Ascending aorta (tissue), 2 donors: Measurements from ENCODE around the gene AHNAK. TPM values are rescaled to one million over a fixed set of nuclear protein-coding genes. Genes with fewer than 3 reads are reported as not detected.

ENCODE experiments used
- DNase-seq, 2 donors: peaks; one replicate each; pipeline ENCODE4 v3.0.0-alpha.2; 2019; ENCODE audit warnings: low spot score in 2 of 2
- H3K27ac ChIP-seq, 2 donors: fragments of 200-600 bp; sonication (generic); one replicate each; pipeline ENCODE4 v1.5.1; 2016 to 2017; ENCODE audit warnings: mild to moderate bottlenecking in 1 of 2
- H3K27me3 ChIP-seq: fragments of 200-600 bp; sonication (generic); one replicate; pipeline ENCODE4 v1.5.1; 2017
- H3K36me3 ChIP-seq, 2 donors: fragments of 200-600 bp; sonication (generic); one replicate each; pipeline ENCODE4 v1.5.1; 2016
- H3K4me1 ChIP-seq, 2 donors: fragments of 200-600 bp; sonication (generic); one replicate each; pipeline ENCODE4 v1.5.1; 2016 to 2017; ENCODE audit warnings: mild to moderate bottlenecking in 1 of 2
- H3K4me3 ChIP-seq, 2 donors: fragments of 200-600 bp; sonication (generic); one replicate each; pipeline ENCODE4 v1.5.1; 2016 to 2017; ENCODE audit warnings: mild to moderate bottlenecking in 1 of 2
- H3K9me3 ChIP-seq, 2 donors: fragments of 200-600 bp; sonication (generic); one replicate each; pipeline ENCODE4 v1.5.1; 2016
- intact Hi-C: fragments of 100-400 bp; cut with DNase I; formaldehyde crosslinking; loops from one replicate; pipeline ENCODE4 v1.15.1; 2023
- total RNA-seq: library from RNA; depleted of rRNA; stranded (reverse); fragments of >200 nt; gene quantifications from one replicate; pipeline ENCODE4 v1.1.0, GENCODE V29; 2016
- TF ChIP-seq, protein P1 (sequence below), 3 experiments: fragments of 200-600 bp in 2 of 3; fragments of 450-650 bp in 1 of 3; sonication (generic) in 2 of 3; IDR thresholded peaks; one replicate each; pipeline ENCODE4 v1.5.1; 2016 to 2019; ENCODE audit warnings: antibody characterized with exemption in 3 of 3, mild to moderate bottlenecking in 1 of 3, moderate library complexity in 1 of 3

The AHNAK gene
- total RNA-seq, 1 donor from 2014 or later, result 718 TPM

DNA sequence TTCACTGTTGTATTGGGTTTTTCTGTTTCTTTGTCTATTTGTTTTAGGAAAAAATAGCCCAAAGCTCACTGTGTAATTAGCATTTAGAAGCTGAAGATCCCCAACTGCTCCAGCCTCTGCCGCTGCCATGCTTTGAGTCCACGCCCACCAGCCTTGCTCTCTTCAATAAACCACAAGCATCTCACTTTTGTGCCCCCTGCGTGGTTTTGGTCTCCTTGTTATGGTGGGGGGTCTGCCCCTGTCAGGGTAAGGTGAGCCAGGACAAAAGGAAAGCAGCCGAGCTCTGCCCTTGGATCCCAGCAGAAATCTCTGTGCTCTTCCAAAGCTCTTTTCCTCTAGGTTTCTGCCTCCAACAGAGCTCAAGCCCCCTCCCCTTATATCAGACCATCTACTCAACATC is 123.6 kb downstream of the AHNAK start:
- H3K27ac ChIP-seq, result no peak overlapping the region
- intact Hi-C loops, result no loop called here

GRCh38 chr11:62421996-62422395 is 124.6 kb downstream of the AHNAK start:
- Histone ChIP-seq H3K27ac (no peak overlapping the region), H3K36me3 (no peaks in the 10 kb centered on the region), H3K9me3 (no peaks in the 10 kb centered on the region), H3K27me3 (no peaks in the 10 kb centered on the region), H3K4me1 (peaks cover 0 to 2% of the 10 kb centered on the region in 2 donors), H3K4me3 (no peak overlapping the region)
- intact Hi-C loops, result no loop called here
- no peak for DNase-seq
- TF ChIP-seq, protein P1, sequence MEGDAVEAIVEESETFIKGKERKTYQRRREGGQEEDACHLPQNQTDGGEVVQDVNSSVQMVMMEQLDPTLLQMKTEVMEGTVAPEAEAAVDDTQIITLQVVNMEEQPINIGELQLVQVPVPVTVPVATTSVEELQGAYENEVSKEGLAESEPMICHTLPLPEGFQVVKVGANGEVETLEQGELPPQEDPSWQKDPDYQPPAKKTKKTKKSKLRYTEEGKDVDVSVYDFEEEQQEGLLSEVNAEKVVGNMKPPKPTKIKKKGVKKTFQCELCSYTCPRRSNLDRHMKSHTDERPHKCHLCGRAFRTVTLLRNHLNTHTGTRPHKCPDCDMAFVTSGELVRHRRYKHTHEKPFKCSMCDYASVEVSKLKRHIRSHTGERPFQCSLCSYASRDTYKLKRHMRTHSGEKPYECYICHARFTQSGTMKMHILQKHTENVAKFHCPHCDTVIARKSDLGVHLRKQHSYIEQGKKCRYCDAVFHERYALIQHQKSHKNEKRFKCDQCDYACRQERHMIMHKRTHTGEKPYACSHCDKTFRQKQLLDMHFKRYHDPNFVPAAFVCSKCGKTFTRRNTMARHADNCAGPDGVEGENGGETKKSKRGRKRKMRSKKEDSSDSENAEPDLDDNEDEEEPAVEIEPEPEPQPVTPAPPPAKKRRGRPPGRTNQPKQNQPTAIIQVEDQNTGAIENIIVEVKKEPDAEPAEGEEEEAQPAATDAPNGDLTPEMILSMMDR (IDR thresholded peaks at IDR 0.05), result no peak

More for the DNA sequence above, 123.6 kb downstream of the AHNAK start:
- no peaks in the 10 kb centered on the region for H3K36me3 ChIP-seq
- H3K27me3 ChIP-seq, result no peaks in the 10 kb centered on the region
- H3K9me3 ChIP-seq, result no peaks in the 10 kb centered on the region
- TF ChIP-seq, protein P1 (IDR thresholded peaks at IDR 0.05), result no peak
- no peak overlapping the region for H3K4me3 ChIP-seq
- no peak for DNase-seq
- peaks cover 0 to 2% of the 10 kb centered on the region in 2 donors for H3K4me1 ChIP-seq

- no peak overlapping the region for H3K4me3 ChIP-seq
- peaks cover 0 to 2% of the 10 kb centered on the region in 2 donors for H3K4me1 ChIP-seq
- intact Hi-C loops, result no loop called here
- H3K9me3 ChIP-seq, result no peaks in the 10 kb centered on the region
- H3K36me3 ChIP-seq, result no peaks in the 10 kb centered on the region
- no peak overlapping the region for H3K27ac ChIP-seq
- TF ChIP-seq, protein P1 (IDR thresholded peaks at IDR 0.05), result no peak
- no peaks in the 10 kb centered on the region for H3K27me3 ChIP-seq
- DNase-seq, result no peak
Observed at GRCh38 chr11:62420882-62421281, 125.7 kb downstream of the AHNAK start.

GRCh38 chr11:62419943-62420342 is 126.7 kb downstream of the AHNAK start:
- intact Hi-C loops, result no loop called here
- H3K4me3 ChIP-seq, result no peak overlapping the region
- TF ChIP-seq, protein P1 (IDR thresholded peaks at IDR 0.05), result no peak
- H3K27me3 ChIP-seq, result no peaks in the 10 kb centered on the region
- H3K27ac ChIP-seq, result no peak overlapping the region
- H3K36me3 ChIP-seq, result no peaks in the 10 kb centered on the region
- no peak for DNase-seq
- H3K9me3 ChIP-seq, result no peaks in the 10 kb centered on the region
- peaks cover 0 to 2% of the 10 kb centered on the region in 2 donors for H3K4me1 ChIP-seq

DNA sequence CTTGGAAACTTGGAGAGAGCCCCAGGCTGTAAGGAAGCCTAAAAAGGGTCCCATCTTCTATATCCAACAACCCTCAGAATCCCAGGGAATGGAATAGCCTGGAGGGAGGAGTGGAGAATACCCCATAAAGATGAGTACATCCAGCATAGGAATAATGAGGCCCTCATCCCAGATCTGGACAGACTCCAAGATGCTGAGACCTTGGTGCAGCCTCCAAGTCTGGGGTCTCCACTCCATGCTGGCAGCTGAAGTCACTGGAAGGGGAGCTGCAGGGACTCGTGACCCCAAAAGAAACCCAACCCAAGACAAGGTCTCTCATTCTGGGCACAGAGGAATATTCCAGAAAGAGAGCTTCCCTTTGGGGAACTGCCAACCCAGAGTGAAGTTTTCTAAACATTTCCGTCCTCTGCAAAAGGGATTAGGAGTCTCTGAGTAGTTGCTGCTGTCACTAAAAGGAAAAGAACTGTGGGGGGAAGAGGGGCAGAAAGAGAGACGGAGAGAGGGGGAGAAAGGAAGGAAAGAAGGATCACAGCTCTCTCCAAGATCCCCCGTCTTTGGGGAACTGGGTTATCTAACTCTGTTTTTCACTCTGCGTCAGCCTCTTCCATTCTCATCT is 127.2 kb downstream of the AHNAK start:
- DNase-seq, result no peak
- Histone ChIP-seq H3K27ac (peak overlapping the region in 1 of 2 donors; percentile 2), H3K36me3 (no peaks in the 10 kb centered on the region), H3K4me1 (peaks cover 0 to 2% of the 10 kb centered on the region in 2 donors), H3K9me3 (no peaks in the 10 kb centered on the region), H3K27me3 (no peaks in the 10 kb centered on the region), H3K4me3 (no peak overlapping the region)
- TF ChIP-seq, protein P1 (IDR thresholded peaks at IDR 0.05), result no peak
- intact Hi-C loops, result no loop called here
